Measurements from ENCODE around the gene GAS7. TPM values are rescaled to one million over a fixed set of nuclear protein-coding genes. Genes with fewer than 3 reads are reported as not detected.

GAS7 gene
- total RNA-seq, 4 donors from 2014 or later, result 242 to 309 (median 264) TPM

- WGBS, 2 donors, result 71 to 82% methylated on average over 3 of the region's 3 CpGs
- no peak for DNase-seq (ENCODE audit: low spot score in 2 of 2)
- Histone ChIP-seq H3K4me1 (peaks cover 0 to 33% (median 11%) of the 10 kb centered on the region in 4 donors), H3K4me3 (no peak overlapping the region), H3K27me3 (no peaks in the 10 kb centered on the region), H3K9me3 (peaks cover 0 to 13% (median 0%) of the 10 kb centered on the region in 4 donors), H3K27ac (peak overlapping the region in 2 of 4 donors; percentile 46 to 66), H3K36me3 (peaks cover 0 to 85% (median 6%) of the 10 kb centered on the region in 3 donors)
- TF ChIP-seq CTCF (IDR thresholded peaks at IDR 0.05) (no peak), POLR2A (IDR thresholded peaks at IDR 0.05) (no peak)
These were observed 262.3 kb downstream of the GAS7 start for GRCh38 chr17:9936095-9936494.

GRCh38 chr17:9935408-9935807, 263.0 kb downstream of the GAS7 start:
- TF ChIP-seq EP300 (IDR thresholded peaks at IDR 0.05) (no peak), CTCF (IDR thresholded peaks at IDR 0.05) (no peak), POLR2A (IDR thresholded peaks at IDR 0.05) (no peak)

GRCh38 chr17:9934331-9934730, 264.1 kb downstream of the GAS7 start:
- Histone ChIP-seq H3K27me3 (no peaks in the 10 kb centered on the region), H3K9me3 (peaks cover 0 to 13% (median 0%) of the 10 kb centered on the region in 4 donors), H3K27ac (peak overlapping the region in 1 of 4 donors; percentile 66), H3K4me3 (no peak overlapping the region), H3K36me3 (peaks cover 0 to 79% (median 0%) of the 10 kb centered on the region in 3 donors), H3K4me1 (peaks cover 0 to 33% (median 11%) of the 10 kb centered on the region in 4 donors)
- WGBS, 2 donors, result 84 to 86% methylated on average over 7 of the region's 7 CpGs
- TF ChIP-seq CTCF (IDR thresholded peaks at IDR 0.05) (no peak), EP300 (IDR thresholded peaks at IDR 0.05) (no peak), POLR2A (IDR thresholded peaks at IDR 0.05) (no peak)
- no peak for DNase-seq (ENCODE audit: low spot score in 2 of 2)

More at GRCh38 chr17:9935408-9935807, 263.0 kb downstream of the GAS7 start:
- no peak for DNase-seq (ENCODE audit: low spot score in 2 of 2)
- WGBS, 2 donors, result 70 to 71% methylated on average over 6 of the region's 6 CpGs
- Histone ChIP-seq H3K4me3 (no peak overlapping the region), H3K27ac (peak overlapping the region in 2 of 4 donors; percentile 46 to 66), H3K36me3 (peaks cover 0 to 85% (median 4%) of the 10 kb centered on the region in 3 donors), H3K27me3 (no peaks in the 10 kb centered on the region), H3K4me1 (peaks cover 0 to 33% (median 11%) of the 10 kb centered on the region in 4 donors), H3K9me3 (peaks cover 0 to 13% (median 0%) of the 10 kb centered on the region in 4 donors)

GRCh38 chr17:9932491-9932890, 265.9 kb downstream of the GAS7 start:
- H3K27ac ChIP-seq, result no peak overlapping the region

More at GRCh38 chr17:9932491-9932890, 265.9 kb downstream of the GAS7 start:
- Histone ChIP-seq H3K4me1 (peaks cover 0 to 27% (median 7%) of the 10 kb centered on the region in 4 donors), H3K9me3 (no peaks in the 10 kb centered on the region), H3K36me3 (peaks cover 0 to 74% (median 0%) of the 10 kb centered on the region in 3 donors), H3K27me3 (no peaks in the 10 kb centered on the region), H3K4me3 (no peak overlapping the region)
- DNase-seq (ENCODE audit: low spot score in 2 of 2), result no peak
- WGBS, 2 donors, result 80 to 90% methylated on average over 2 of the region's 2 CpGs
- TF ChIP-seq EP300 (IDR thresholded peaks at IDR 0.05) (no peak), POLR2A (IDR thresholded peaks at IDR 0.05) (no peak), CTCF (IDR thresholded peaks at IDR 0.05) (no peak)

All from tibial nerve (tissue), 4 donors.